Lung (tissue), 12 donors: ENCODE data around the gene CPEB4. TPM values are rescaled to one million over a fixed set of nuclear protein-coding genes. Genes with fewer than 3 reads are reported as not detected.

Experiments used
- ATAC-seq: fragments of 200-7000 bp; cut with Tn5 transposase; one replicate; pipeline ENCODE4 v1.9.1; 2020; ENCODE audit warnings: moderate number of reproducible peaks; ENCODE audit not compliant: insufficient read depth, low FRiP score
- DNase-seq, 3 donors: peaks; one replicate each; pipeline ENCODE4 v3.0.0-alpha.2; 2013 to 2017
- H3K27ac ChIP-seq, 2 donors: one replicate each; pipeline ENCODE4 v1.5.1; 2013; ENCODE audit warnings: mild to moderate bottlenecking in 2 of 2, moderate library complexity in 2 of 2, control low read depth in 1 of 2, inconsistent platforms in 1 of 2, low read depth in 1 of 2, low read length in 1 of 2
- H3K27me3 ChIP-seq, 3 donors: one replicate each; pipeline ENCODE4 v1.5.1; 2013; ENCODE audit warnings: low read length in 2 of 3; ENCODE audit not compliant: control insufficient read depth in 3 of 3, insufficient read depth in 3 of 3
- H3K36me3 ChIP-seq, 4 donors: one replicate each; pipeline ENCODE4 v1.5.1; 2013; ENCODE audit warnings: low read length in 4 of 4, mild to moderate bottlenecking in 1 of 4, moderate library complexity in 1 of 4; ENCODE audit not compliant: control insufficient read depth in 4 of 4, insufficient read depth in 4 of 4
- H3K4me1 ChIP-seq, 5 donors: one replicate each; pipeline ENCODE4 v1.5.1; 2013; ENCODE audit warnings: low read length in 5 of 5, mild to moderate bottlenecking in 2 of 5, moderate library complexity in 1 of 5; ENCODE audit not compliant: control insufficient read depth in 5 of 5, insufficient read depth in 5 of 5
- H3K4me3 ChIP-seq: one replicate; pipeline ENCODE4 v1.5.1; 2013; ENCODE audit warnings: mild to moderate bottlenecking, control low read depth, moderate library complexity
- H3K9ac ChIP-seq, 2 donors: one replicate each; pipeline ENCODE4 v1.5.1; 2013; ENCODE audit warnings: low read length in 2 of 2, control low read depth in 1 of 2; ENCODE audit not compliant: insufficient read depth in 1 of 2
- H3K9me3 ChIP-seq, 4 donors: one replicate each; pipeline ENCODE4 v1.5.1; 2013; ENCODE audit warnings: low read length in 3 of 4, mild to moderate bottlenecking in 1 of 4, moderate library complexity in 1 of 4; ENCODE audit not compliant: control insufficient read depth in 4 of 4, insufficient read depth in 3 of 4
- WGBS, 2 donors: extraction: QIAGEN DNeasy Blood & Tissue Kit; methylation state at CpG; one replicate each; pipeline ENCODE4 v1.1.7; 2013; 5-methylcytosine and 5-hydroxymethylcytosine counted together
- polyA plus RNA-seq, 2 donors: library from polyadenylated mRNA; stranded (reverse); fragments of 200-250 nt; gene quantifications; one replicate each; pipeline ENCODE4 v1.2.1, GENCODE V29; 2013
- total RNA-seq, 2 donors: library from RNA; depleted of rRNA in 1 of 2; stranded (reverse); fragments of >200 nt in 1 of 2; gene quantifications; one replicate each; pipeline ENCODE4 v1.2.1, GENCODE V29; 2014 to 2021
- TF ChIP-seq, protein P1 (sequence below): IDR thresholded peaks from 2 replicates; pipeline ENCODE4 v1.5.1; 2012; ENCODE audit warnings: mild to moderate bottlenecking; ENCODE audit errors: control extremely low read depth, extremely low read depth
- donor health status: control.
- donor health status: control.
- donor health status: Bipolar disorder and iron deficiency.
- donor health status: healthy.
- donor health status: DM: yes; HTN: yes; CAD: no.

Gene CPEB4
- total and polyA plus RNA-seq, 4 donors: 9.1 to 62.2 (median 39.1) TPM

DNA sequence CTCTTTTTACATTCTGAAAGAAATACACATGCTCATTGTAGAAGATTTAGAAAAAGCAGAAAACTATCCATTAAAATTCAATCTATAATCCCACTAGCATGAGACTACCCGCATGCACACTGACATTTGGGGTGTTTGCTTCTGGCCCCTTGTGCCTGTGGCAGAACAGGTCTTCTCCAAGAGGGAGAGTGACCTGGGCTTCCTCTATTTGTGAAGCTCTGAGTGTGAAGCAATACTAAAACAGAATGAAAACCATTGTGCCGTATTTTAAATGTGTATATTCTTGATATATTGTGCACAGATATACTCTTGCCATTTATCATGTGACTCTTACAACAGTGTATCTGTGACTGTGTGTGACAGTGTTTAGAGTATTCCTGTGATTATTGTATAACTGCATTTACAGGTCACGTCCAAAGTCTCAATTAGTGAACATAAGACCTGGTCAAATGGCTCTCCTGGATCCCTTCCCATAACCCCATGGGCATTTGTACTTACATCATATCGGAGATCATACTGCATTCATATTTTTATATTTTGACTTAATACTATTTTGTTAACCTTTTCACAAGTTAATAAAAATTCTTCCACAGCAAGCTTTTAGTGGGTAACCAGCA is 14.7 kb upstream of the CPEB4 start:
- H3K9ac ChIP-seq: no peak overlapping the region
- H3K4me1 ChIP-seq: peaks cover 0 to 11% (median 6%) of the 10 kb centered on the region in 5 donors
- DNase-seq (no peak), ATAC-seq (no peak)
- TF ChIP-seq, protein P1, sequence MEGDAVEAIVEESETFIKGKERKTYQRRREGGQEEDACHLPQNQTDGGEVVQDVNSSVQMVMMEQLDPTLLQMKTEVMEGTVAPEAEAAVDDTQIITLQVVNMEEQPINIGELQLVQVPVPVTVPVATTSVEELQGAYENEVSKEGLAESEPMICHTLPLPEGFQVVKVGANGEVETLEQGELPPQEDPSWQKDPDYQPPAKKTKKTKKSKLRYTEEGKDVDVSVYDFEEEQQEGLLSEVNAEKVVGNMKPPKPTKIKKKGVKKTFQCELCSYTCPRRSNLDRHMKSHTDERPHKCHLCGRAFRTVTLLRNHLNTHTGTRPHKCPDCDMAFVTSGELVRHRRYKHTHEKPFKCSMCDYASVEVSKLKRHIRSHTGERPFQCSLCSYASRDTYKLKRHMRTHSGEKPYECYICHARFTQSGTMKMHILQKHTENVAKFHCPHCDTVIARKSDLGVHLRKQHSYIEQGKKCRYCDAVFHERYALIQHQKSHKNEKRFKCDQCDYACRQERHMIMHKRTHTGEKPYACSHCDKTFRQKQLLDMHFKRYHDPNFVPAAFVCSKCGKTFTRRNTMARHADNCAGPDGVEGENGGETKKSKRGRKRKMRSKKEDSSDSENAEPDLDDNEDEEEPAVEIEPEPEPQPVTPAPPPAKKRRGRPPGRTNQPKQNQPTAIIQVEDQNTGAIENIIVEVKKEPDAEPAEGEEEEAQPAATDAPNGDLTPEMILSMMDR: no peak
- H3K36me3 ChIP-seq: no peaks in the 10 kb centered on the region
- WGBS, 2 donors: 68 to 73% methylated on average over 4 of the region's 4 CpGs
- no peak overlapping the region for H3K27ac ChIP-seq
- H3K9me3 ChIP-seq: no peaks in the 10 kb centered on the region
- H3K27me3 ChIP-seq: no peaks in the 10 kb centered on the region
- no peak overlapping the region for H3K4me3 ChIP-seq

DNA sequence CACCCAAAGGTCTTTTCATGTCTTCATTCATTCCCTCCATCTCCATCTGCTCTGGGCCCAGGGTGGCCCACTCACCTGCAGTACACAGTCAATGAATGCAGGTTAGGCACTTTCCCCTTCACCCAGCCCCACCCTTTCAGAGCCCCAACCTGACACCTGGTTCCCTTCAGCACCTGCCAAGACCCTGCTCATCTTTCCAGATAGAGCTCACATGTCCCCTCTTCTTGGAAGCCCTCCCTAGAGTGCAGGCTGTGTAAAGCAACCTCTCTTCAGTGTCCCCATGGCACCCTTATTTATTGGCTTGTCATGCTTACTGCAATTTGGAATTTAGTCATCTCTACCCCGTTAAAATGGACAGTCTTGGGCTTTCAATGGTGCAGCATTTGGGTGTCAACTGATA is 13.0 kb upstream of the CPEB4 start:
- no peaks in the 10 kb centered on the region for H3K9me3 ChIP-seq
- no peak overlapping the region for H3K4me3 ChIP-seq
- DNase-seq: no peak
- no peak overlapping the region for H3K9ac ChIP-seq
- no peaks in the 10 kb centered on the region for H3K27me3 ChIP-seq
- peaks cover 0 to 11% (median 6%) of the 10 kb centered on the region in 5 donors for H3K4me1 ChIP-seq
- no peak overlapping the region for H3K27ac ChIP-seq
- no peaks in the 10 kb centered on the region for H3K36me3 ChIP-seq
- no peak for ATAC-seq
- 84 to 87% methylated on average over 1 of the region's 1 CpG for WGBS, 2 donors
- TF ChIP-seq, protein P1: no peak

DNA sequence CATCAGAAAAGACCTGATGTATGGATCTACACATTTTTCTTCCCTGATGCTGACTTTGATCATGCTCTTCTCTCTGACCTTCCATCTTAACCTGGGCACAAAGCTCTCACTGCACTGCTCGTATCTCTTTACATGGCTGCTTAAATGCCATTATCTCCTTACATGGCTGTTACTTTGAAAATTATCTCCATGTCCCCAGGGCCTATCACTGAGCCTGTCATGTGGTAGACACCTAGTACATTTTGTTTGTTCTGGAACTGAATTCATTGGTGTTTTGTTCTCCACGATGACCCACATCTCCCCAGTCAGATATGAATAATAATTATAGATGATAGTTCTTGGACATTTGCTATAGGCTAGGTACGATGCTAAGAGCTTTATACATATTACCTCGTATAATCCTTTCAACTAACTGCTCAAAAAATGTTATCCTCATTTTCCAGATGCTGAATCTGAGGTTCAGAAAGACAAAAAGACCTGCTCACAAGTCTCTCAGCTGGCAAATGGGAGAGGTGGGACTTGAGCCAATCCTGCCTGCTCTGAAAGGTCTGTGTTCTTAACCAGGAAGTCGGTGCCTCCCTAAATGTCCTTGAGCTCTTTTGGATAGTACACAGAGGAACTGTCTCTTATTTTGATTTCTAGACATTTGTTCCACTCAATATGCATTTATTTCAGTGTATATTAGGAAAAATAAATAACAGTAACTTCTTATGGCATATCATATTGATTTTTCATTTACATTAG is 9.8 kb upstream of the CPEB4 start:
- Histone ChIP-seq H3K9ac (no peak overlapping the region), H3K27me3 (no peaks in the 10 kb centered on the region), H3K27ac (peak overlapping the region in 1 of 2 donors; percentile 69), H3K4me1 (peaks cover 0 to 6% (median 0%) of the 10 kb centered on the region in 5 donors), H3K9me3 (no peaks in the 10 kb centered on the region), H3K36me3 (no peaks in the 10 kb centered on the region), H3K4me3 (no peak overlapping the region)
- DNase-seq: no peak
- 63 to 80% methylated on average over 5 of the region's 5 CpGs for WGBS, 2 donors
- TF ChIP-seq, protein P1: no peak
- ATAC-seq: no peak
